Measurements from ENCODE around the gene MACROD1. TPM values are rescaled to one million over a fixed set of nuclear protein-coding genes. Genes with fewer than 3 reads are reported as not detected.

MACROD1 gene
- total and polyA plus RNA-seq, 2 of the 13 experiments (the other 11 are each of a cell fraction or from before 2014, with no cell fraction given), result 23.1 to 34.5 TPM

DNA sequence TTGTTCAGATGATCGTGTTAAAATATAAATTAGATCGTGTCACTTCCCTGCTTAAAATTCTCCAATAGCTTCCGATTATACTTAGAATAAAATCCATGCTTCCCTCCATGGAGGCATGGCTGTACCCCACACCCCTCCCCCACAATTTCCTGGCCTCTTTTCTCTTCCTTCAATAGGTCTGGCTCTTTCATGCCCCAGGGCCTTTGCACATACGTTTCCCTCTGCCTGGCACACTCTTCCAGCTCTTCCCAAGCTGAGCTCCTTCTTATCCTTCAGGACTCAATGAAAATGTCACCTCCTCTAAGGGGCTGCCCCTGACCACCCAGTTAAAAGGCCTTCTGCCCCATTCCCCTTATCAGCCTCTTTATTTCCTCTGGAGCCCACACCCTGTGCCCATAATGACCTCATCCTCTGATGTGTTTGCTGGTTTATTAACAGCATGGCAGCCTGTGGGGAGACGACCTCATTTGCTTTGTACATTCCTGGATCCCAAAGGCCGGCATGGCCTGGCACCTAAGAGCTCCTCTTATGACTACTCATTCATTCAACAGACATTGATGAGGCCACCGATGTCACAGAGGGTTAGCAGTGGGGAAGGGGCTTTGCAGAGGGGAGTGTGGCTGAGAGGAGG is 139.2 kb downstream of the MACROD1 start:
- TF ChIP-seq ATF7 (IDR thresholded peaks at IDR 0.05), result peak; percentile 67; the same call in 1 of the 2 replicates
- no peak for TF ChIP-seq ATF7 (CRISPR knock-in tag; IDR thresholded peaks at IDR 0.05)
- no peak for TF ChIP-seq ZNF280B (CRISPR knock-in tag; IDR thresholded peaks at IDR 0.05; ENCODE audit: borderline replicate concordance)
- Histone ChIP-seq H3K27ac (ENCODE audit: extremely low read length, insufficient read depth, low read length) (no peak overlapping the region), H3K9ac (ENCODE audit: insufficient read depth, low read depth, low read length) (no peak overlapping the region), H3K36me3 (replicated peaks in 1 of 2; ENCODE audit: control insufficient read depth in 1 of 2, insufficient read depth in 2 of 2, low read length in 2 of 2) (no peaks in the 10 kb centered on the region), H3K4me2 (ENCODE audit: low read depth, low read length) (no peak overlapping the region), H3K79me2 (ENCODE audit: insufficient read depth, low read length) (no peaks in the 10 kb centered on the region), H3K9me3 (ENCODE audit: low read length) (no peaks in the 10 kb centered on the region), H3K4me3 (replicated peaks in 1 of 3; ENCODE audit: insufficient read depth in 1 of 3, low read depth in 2 of 3, low read length in 3 of 3) (no peak overlapping the region), H2AFZ (ENCODE audit: low read length) (no peak overlapping the region), H4K20me1 (ENCODE audit: insufficient read depth, low read length) (peaks cover 27% of the 10 kb centered on the region; the same call in 1 of the 2 replicates), H3K27me3 (ENCODE audit: control insufficient read depth in 1 of 2, insufficient read depth in 2 of 2, low read length in 2 of 2) (peaks cover 4 to 8% of the 10 kb centered on the region in 2 experiments; a peak in 3 of 5 replicates), H3K4me1 (ENCODE audit: insufficient read depth, low read length) (peaks cover 15% of the 10 kb centered on the region)
- DNase-seq (ENCODE audit: low spot score) (no peak), ATAC-seq (no peak), FAIRE-seq (no peak)
- 72% methylated on average over 7 of the region's 7 CpGs for WGBS (ENCODE audit: low lambda C conversion rate)
- CTCF ChIA-PET (ENCODE audit: low intra/inter-chr PET ratio, low total read pairs), result no interaction called here
- BruUV-seq (replicated peaks), result no TSS peak
- POLR2A ChIA-PET, result interaction anchor here (0.6 kb wide), 1 partner anchor 64 kb away, joined by 3 read pairs; no protein-coding TSS in a partner anchor
- in situ Hi-C loops (cut with HindIII; ENCODE audit: extremely low pct_ligation_motif_present, low pct_unique_long_range_greater_than_20kb), result no loop called here
- intact Hi-C loops (cut with micrococcal nuclease; ENCODE audit: unreplicated experiment), result no loop called here

- WGBS (ENCODE audit: low lambda C conversion rate), result 61% methylated on average over 4 of the region's 4 CpGs
- intact Hi-C loops (cut with micrococcal nuclease; ENCODE audit: unreplicated experiment), result no loop called here
- TF ChIP-seq PREB (CRISPR knock-in tag; IDR thresholded peaks at IDR 0.05) (no peak), POLR2AphosphoS2 (IDR thresholded peaks at IDR 0.05; ENCODE audit: low read depth, low read length) (no peak), ZNF274 (CRISPR knock-in tag; IDR thresholded peaks at IDR 0.05) (no peak), HNF4A (CRISPR knock-in tag; IDR thresholded peaks at IDR 0.05) (no peak), TARDBP (CRISPR knock-in tag; IDR thresholded peaks at IDR 0.05) (no peak), ZNF230 (CRISPR knock-in tag; IDR thresholded peaks at IDR 0.05) (no peak), ZNF557 (CRISPR knock-in tag; IDR thresholded peaks at IDR 0.05) (no peak), ATAD3A (CRISPR knock-in tag; IDR thresholded peaks at IDR 0.05) (no peak), THAP11 (CRISPR knock-in tag; IDR thresholded peaks at IDR 0.05) (no peak)
- TF ChIP-seq, protein P1, sequence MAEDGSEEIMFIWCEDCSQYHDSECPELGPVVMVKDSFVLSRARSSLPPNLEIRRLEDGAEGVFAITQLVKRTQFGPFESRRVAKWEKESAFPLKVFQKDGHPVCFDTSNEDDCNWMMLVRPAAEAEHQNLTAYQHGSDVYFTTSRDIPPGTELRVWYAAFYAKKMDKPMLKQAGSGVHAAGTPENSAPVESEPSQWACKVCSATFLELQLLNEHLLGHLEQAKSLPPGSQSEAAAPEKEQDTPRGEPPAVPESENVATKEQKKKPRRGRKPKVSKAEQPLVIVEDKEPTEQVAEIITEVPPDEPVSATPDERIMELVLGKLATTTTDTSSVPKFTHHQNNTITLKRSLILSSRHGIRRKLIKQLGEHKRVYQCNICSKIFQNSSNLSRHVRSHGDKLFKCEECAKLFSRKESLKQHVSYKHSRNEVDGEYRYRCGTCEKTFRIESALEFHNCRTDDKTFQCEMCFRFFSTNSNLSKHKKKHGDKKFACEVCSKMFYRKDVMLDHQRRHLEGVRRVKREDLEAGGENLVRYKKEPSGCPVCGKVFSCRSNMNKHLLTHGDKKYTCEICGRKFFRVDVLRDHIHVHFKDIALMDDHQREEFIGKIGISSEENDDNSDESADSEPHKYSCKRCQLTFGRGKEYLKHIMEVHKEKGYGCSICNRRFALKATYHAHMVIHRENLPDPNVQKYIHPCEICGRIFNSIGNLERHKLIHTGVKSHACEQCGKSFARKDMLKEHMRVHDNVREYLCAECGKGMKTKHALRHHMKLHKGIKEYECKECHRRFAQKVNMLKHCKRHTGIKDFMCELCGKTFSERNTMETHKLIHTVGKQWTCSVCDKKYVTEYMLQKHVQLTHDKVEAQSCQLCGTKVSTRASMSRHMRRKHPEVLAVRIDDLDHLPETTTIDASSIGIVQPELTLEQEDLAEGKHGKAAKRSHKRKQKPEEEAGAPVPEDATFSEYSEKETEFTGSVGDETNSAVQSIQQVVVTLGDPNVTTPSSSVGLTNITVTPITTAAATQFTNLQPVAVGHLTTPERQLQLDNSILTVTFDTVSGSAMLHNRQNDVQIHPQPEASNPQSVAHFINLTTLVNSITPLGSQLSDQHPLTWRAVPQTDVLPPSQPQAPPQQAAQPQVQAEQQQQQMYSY (CRISPR knock-in tag; IDR thresholded peaks at IDR 0.05), result no peak
Measured at GRCh38 chr11:64025205-64025604, 140.7 kb downstream of the MACROD1 start.

More at GRCh38 chr11:64025205-64025604, 140.7 kb downstream of the MACROD1 start:
- Histone ChIP-seq H3K36me3 (replicated peaks in 1 of 2; ENCODE audit: control insufficient read depth in 1 of 2, insufficient read depth in 2 of 2, low read length in 2 of 2) (no peaks in the 10 kb centered on the region), H4K20me1 (ENCODE audit: insufficient read depth, low read length) (peaks cover 22% of the 10 kb centered on the region; the same call in 1 of the 2 replicates), H3K79me2 (ENCODE audit: insufficient read depth, low read length) (no peaks in the 10 kb centered on the region), H3K9ac (ENCODE audit: insufficient read depth, low read depth, low read length) (no peak overlapping the region), H3K27me3 (ENCODE audit: control insufficient read depth in 1 of 2, insufficient read depth in 2 of 2, low read length in 2 of 2) (peaks cover 2 to 8% of the 10 kb centered on the region in 2 experiments; a peak in 2 of 5 replicates), H3K4me1 (ENCODE audit: insufficient read depth, low read length) (peaks cover 15% of the 10 kb centered on the region), H3K4me2 (ENCODE audit: low read depth, low read length) (no peak overlapping the region), H3K9me3 (ENCODE audit: low read length) (no peaks in the 10 kb centered on the region), H3K27ac (ENCODE audit: extremely low read length, insufficient read depth, low read length) (no peak overlapping the region), H3K4me3 (replicated peaks in 1 of 3; ENCODE audit: insufficient read depth in 1 of 3, low read depth in 2 of 3, low read length in 3 of 3) (no peak overlapping the region), H2AFZ (ENCODE audit: low read length) (no peak overlapping the region)
- DNase-seq (ENCODE audit: low spot score) (no peak), ATAC-seq (no peak), FAIRE-seq (no peak)
- CTCF ChIA-PET (ENCODE audit: low intra/inter-chr PET ratio, low total read pairs), result no interaction called here
- in situ Hi-C loops (cut with HindIII; ENCODE audit: extremely low pct_ligation_motif_present, low pct_unique_long_range_greater_than_20kb), result no loop called here
- no TSS peak for BruUV-seq (replicated peaks)
- POLR2A ChIA-PET, result interaction anchor here (2.0 kb wide), 1 partner anchor 18 kb away, joined by 5 read pairs; no protein-coding TSS in a partner anchor

All from HepG2 (cell line).